Fibroblast of lung (primary cell): ENCODE measurements around the gene GALNT1. TPM values are rescaled to one million over a fixed set of nuclear protein-coding genes. Genes with fewer than 3 reads are reported as not detected.

Experiments used
- DNase-seq, 2 donors: peaks; one replicate each; pipeline versions ENCODE4 v3.0.0 to v3.0.0-alpha.2; 2010; ENCODE audit warnings: low read depth in 2 of 2
- H2AFZ ChIP-seq: 2 replicates; pipeline ENCODE4 v1.5.1; 2012; ENCODE audit warnings: low read length, control low read depth, inconsistent platforms
- H3K27ac ChIP-seq: 2 replicates; pipeline ENCODE4 v1.5.1; 2011; ENCODE audit warnings: low read length, control low read depth; ENCODE audit not compliant: insufficient read depth
- H3K27me3 ChIP-seq: 2 replicates; pipeline ENCODE4 v1.5.1; 2011; ENCODE audit warnings: mild to moderate bottlenecking, low read length; ENCODE audit not compliant: control insufficient read depth, insufficient read depth
- H3K36me3 ChIP-seq: 2 replicates; pipeline ENCODE4 v1.5.1; 2011; ENCODE audit warnings: low read length; ENCODE audit not compliant: control insufficient read depth, insufficient read depth
- H3K4me1 ChIP-seq: 2 replicates; pipeline ENCODE4 v1.5.1; 2011; ENCODE audit warnings: low read length; ENCODE audit not compliant: control insufficient read depth, insufficient read depth; ENCODE audit errors: extremely low read depth
- H3K4me2 ChIP-seq: 2 replicates; pipeline ENCODE4 v1.5.1; 2011; ENCODE audit warnings: low read length, control low read depth; ENCODE audit not compliant: insufficient read depth; ENCODE audit errors: extremely low read depth
- H3K4me3 ChIP-seq, 4 experiments: fragments of 200-600 bp in 1 of 4; sonication (generic) in 1 of 4; replicated peaks in 1 of 4; 2 replicates each; pipeline ENCODE4 v1.5.1; 2011 to 2016; ENCODE audit warnings: low read length in 4 of 4, low read depth in 3 of 4, mild to moderate bottlenecking in 3 of 4, control low read depth in 2 of 4, inconsistent platforms in 1 of 4, mixed read lengths in 1 of 4; ENCODE audit not compliant: insufficient read depth in 1 of 4; ENCODE audit errors: control extremely low read depth in 1 of 4
- H3K79me2 ChIP-seq: 2 replicates; pipeline ENCODE4 v1.5.1; 2012; ENCODE audit warnings: mild to moderate bottlenecking, low read length, inconsistent platforms; ENCODE audit not compliant: control insufficient read depth, insufficient read depth
- H3K9ac ChIP-seq: 2 replicates; pipeline ENCODE4 v1.5.1; 2011; ENCODE audit warnings: mild to moderate bottlenecking, low read length, control low read depth; ENCODE audit not compliant: insufficient read depth
- H3K9me3 ChIP-seq: 2 replicates; pipeline ENCODE4 v1.5.1; 2012; ENCODE audit warnings: low read depth, low read length; ENCODE audit not compliant: control insufficient read depth, insufficient read depth
- H4K20me1 ChIP-seq: 2 replicates; pipeline ENCODE4 v1.5.1; 2011; ENCODE audit warnings: low read length; ENCODE audit not compliant: control insufficient read depth, insufficient read depth; ENCODE audit errors: extremely low read depth
- CTCF ChIP-seq, 2 donors: IDR thresholded peaks in 1 of 2; conservative IDR thresholded peaks in 1 of 2; 1 replicate in 1 of 2; 2 replicates in 1 of 2; pipeline ENCODE4 v1.5.1; 2011 to 2012; ENCODE audit warnings: low read length in 2 of 2, control low read depth in 1 of 2, inconsistent platforms in 1 of 2, low read depth in 1 of 2, mild to moderate bottlenecking in 1 of 2
- EZH2 ChIP-seq: IDR thresholded peaks from 2 replicates; pipeline ENCODE4 v1.5.1; 2012; ENCODE audit warnings: low read length, control low read depth, mild to moderate bottlenecking; ENCODE audit errors: missing control alignments
- polyA plus RNA-seq, 2 donors: library from polyadenylated mRNA; depleted of rRNA in 1 of 2; stranded (reverse) in 1 of 2; unstranded in 1 of 2; fragments of >200 nt; gene quantifications; 2 replicates each; pipeline ENCODE4 v1.2.1, GENCODE V29; 2011 to 2012; ENCODE audit warnings: missing spikeins in 1 of 2
- total RNA-seq: library from RNA; depleted of rRNA; stranded (reverse); fragments of >200 nt; gene quantifications from 2 replicates; pipeline ENCODE4 v1.2.1, GENCODE V29; 2014

The GALNT1 gene
- total and polyA plus RNA-seq, 2 donors (not counting 1 experiment from before 2014, with no cell fraction given), result 31.7 to 53.3 TPM

GRCh38 chr18:35721431-35722081 lies 140.0 kb downstream of the GALNT1 start:
- no peak overlapping the region for H2AFZ ChIP-seq

DNA sequence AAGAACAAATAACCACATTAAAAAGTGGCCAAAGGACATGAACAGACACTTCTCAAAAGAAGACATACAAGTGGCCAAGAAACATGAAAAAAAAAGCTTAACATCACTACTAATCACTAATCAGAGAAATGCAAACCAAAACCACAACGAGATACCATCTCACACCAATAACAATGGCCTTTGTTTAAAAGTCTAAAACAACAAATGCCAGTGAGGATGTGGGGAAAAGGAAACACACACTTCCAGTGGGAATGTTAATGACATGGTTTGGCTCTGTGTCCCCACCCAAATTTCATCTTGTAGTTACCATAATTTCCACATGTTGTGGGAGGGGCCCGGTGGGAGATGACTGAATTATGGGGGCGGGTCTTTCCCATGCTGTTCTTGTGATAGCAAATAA lies 147.1 kb downstream of the GALNT1 start:
- H2AFZ ChIP-seq, result no peak overlapping the region
- no peaks in the 10 kb centered on the region for H3K79me2 ChIP-seq
- no peaks in the 10 kb centered on the region for H3K36me3 ChIP-seq
- no peaks in the 10 kb centered on the region for H3K4me1 ChIP-seq
- no peak overlapping the region for H3K4me2 ChIP-seq
- DNase-seq, result peak in 1 of 2 donors; percentile 47
- H4K20me1 ChIP-seq, result no peaks in the 10 kb centered on the region
- no peak overlapping the region for H3K27ac ChIP-seq
- TF ChIP-seq EZH2 (no peak), CTCF (conservative IDR thresholded peaks at IDR 0.05 in 1 of 2, IDR thresholded peaks at IDR 0.05 in 1 of 2; ENCODE audit: low read depth in 1 of 2, low read length in 2 of 2) (no peak)
- no peak overlapping the region for H3K4me3 ChIP-seq
- H3K9me3 ChIP-seq, result no peaks in the 10 kb centered on the region
- no peak overlapping the region for H3K9ac ChIP-seq
- H3K27me3 ChIP-seq, result no peaks in the 10 kb centered on the region

More at GRCh38 chr18:35721431-35722081, 140.0 kb downstream of the GALNT1 start:
- Histone ChIP-seq H3K4me2 (no peak overlapping the region), H3K79me2 (no peaks in the 10 kb centered on the region), H3K4me1 (no peaks in the 10 kb centered on the region), H4K20me1 (no peaks in the 10 kb centered on the region), H3K9me3 (no peaks in the 10 kb centered on the region), H3K36me3 (no peaks in the 10 kb centered on the region), H3K27ac (no peak overlapping the region), H3K9ac (no peak overlapping the region), H3K4me3 (no peak overlapping the region), H3K27me3 (no peaks in the 10 kb centered on the region)
- no peak for TF ChIP-seq CTCF (conservative IDR thresholded peaks at IDR 0.05 in 1 of 2, IDR thresholded peaks at IDR 0.05 in 1 of 2; ENCODE audit: low read depth in 1 of 2, low read length in 2 of 2)
- no peak for TF ChIP-seq EZH2
- DNase-seq, result no peak

GRCh38 chr18:35729991-35730668 lies 148.6 kb downstream of the GALNT1 start:
- H2AFZ ChIP-seq, result no peak overlapping the region
- H3K9ac ChIP-seq, result no peak overlapping the region
- TF ChIP-seq CTCF (conservative IDR thresholded peaks at IDR 0.05 in 1 of 2, IDR thresholded peaks at IDR 0.05 in 1 of 2; ENCODE audit: low read depth in 1 of 2, low read length in 2 of 2) (no peak), EZH2 (no peak)
- H3K4me2 ChIP-seq, result peak overlapping the region; percentile 45
- H3K27me3 ChIP-seq, result no peaks in the 10 kb centered on the region
- no peaks in the 10 kb centered on the region for H3K4me1 ChIP-seq
- H3K4me3 ChIP-seq, result peak overlapping the region in 1 of 4 experiments; percentile 22
- H4K20me1 ChIP-seq, result no peaks in the 10 kb centered on the region
- H3K79me2 ChIP-seq, result no peaks in the 10 kb centered on the region
- no peaks in the 10 kb centered on the region for H3K9me3 ChIP-seq
- peak in 1 of 2 donors; percentile 33 for DNase-seq
- H3K27ac ChIP-seq, result no peak overlapping the region
- no peaks in the 10 kb centered on the region for H3K36me3 ChIP-seq
